LNCaP clone FGC (cell line): ENCODE results near the gene ZNF740.
A peak's percentile ranks its signal among the peaks of the same experiment; 100 is the strongest.

Source experiments
- DNase-seq: peaks from one replicate; pipeline ENCODE4 v3.0.0-alpha.2; 2011; ENCODE audit warnings: low read depth
- H3K4me3 ChIP-seq: 2 replicates; pipeline ENCODE4 v1.5.1; 2011; ENCODE audit warnings: mild to moderate bottlenecking, low read depth, low read length, control low read depth
- TF ChIP-seq, protein P1 (sequence below): IDR thresholded peaks from 2 replicates; pipeline ENCODE4 v1.5.1; 2012; ENCODE audit warnings: mild to moderate bottlenecking; ENCODE audit not compliant: control insufficient read depth, insufficient read depth; ENCODE audit errors: extremely low read depth

The ZNF740 gene

DNA sequence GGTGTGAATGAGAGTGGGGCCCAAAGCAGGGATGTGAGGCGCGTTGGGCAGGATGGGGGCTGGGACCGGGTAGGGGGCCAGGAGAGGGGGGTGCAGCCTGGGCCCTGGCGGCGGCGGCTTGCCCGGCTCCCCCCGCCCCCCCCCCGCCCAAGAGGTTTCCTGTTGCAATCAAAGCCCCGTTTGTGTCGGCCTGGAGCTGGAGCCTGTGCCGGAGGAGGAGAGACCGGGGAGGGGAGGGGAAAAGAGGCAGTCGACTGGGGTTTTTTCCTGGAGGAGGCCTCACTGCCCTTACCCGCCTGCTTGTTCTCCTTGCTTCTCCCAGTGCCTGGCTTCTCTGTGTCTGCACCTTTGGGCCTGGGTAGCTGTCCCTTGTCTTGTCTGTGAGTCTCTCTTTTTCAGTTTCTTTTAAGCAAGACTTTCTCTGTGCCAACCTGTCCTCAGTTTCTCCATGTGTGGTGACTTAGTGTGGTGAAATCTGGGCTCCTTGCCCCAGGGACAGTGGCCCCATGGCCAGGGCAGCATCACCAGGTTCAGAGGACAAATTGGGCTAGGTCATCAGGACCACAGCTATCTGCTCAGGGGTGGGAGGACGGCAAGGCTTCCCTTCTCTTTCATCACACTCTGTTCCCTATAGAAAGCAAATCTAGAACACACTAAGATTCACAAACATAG lies 43.0 kb downstream of the ZNF740 start:
- H3K4me3 ChIP-seq: no peak overlapping the region
- TF ChIP-seq, protein P1, sequence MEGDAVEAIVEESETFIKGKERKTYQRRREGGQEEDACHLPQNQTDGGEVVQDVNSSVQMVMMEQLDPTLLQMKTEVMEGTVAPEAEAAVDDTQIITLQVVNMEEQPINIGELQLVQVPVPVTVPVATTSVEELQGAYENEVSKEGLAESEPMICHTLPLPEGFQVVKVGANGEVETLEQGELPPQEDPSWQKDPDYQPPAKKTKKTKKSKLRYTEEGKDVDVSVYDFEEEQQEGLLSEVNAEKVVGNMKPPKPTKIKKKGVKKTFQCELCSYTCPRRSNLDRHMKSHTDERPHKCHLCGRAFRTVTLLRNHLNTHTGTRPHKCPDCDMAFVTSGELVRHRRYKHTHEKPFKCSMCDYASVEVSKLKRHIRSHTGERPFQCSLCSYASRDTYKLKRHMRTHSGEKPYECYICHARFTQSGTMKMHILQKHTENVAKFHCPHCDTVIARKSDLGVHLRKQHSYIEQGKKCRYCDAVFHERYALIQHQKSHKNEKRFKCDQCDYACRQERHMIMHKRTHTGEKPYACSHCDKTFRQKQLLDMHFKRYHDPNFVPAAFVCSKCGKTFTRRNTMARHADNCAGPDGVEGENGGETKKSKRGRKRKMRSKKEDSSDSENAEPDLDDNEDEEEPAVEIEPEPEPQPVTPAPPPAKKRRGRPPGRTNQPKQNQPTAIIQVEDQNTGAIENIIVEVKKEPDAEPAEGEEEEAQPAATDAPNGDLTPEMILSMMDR: no peak
- DNase-seq: no peak

DNA sequence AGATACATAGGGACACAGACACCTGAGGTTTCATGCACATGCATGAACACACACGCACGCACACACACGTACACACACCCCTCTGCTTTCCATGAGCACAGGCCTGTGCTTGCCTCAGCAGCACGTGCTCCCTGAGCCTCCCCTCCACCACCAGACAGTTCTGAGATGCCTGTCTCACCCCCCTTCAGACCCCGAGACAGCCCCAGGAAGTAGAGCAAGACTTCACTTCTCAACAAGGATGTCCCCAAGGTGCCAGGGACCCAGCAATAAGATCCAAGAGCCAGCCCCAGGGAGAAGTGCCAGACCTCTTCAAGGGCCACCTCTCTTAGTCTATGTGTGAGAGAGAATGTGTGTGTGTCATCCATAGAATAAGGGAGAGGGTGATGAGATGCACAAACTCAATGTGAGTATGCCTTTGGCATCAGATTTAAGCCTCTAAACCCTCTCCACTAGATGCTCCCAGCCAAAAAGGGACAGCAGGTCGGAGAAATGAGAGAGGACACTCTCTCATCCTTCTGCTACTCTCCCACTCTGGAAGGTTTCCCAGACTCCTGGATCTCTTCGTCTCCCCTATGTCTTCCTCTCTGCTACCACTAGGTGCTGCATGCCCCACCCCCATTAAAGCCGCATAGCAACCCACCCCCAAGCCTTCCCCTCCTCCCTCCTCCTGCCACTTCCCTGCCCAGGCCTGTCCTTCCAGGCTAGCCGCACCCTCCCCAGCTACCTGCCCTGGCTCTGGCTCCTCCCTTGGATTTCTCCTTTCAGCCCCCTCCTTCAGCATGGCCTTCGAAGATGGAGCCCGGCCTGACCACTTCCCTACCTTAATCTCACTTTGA lies 43.8 kb downstream of the ZNF740 start:
- H3K4me3 ChIP-seq: no peak overlapping the region
- DNase-seq: no peak
- TF ChIP-seq, protein P1: 0 out of 2 replicates have a peak, but pooled peaks have one; percentile 3

DNA sequence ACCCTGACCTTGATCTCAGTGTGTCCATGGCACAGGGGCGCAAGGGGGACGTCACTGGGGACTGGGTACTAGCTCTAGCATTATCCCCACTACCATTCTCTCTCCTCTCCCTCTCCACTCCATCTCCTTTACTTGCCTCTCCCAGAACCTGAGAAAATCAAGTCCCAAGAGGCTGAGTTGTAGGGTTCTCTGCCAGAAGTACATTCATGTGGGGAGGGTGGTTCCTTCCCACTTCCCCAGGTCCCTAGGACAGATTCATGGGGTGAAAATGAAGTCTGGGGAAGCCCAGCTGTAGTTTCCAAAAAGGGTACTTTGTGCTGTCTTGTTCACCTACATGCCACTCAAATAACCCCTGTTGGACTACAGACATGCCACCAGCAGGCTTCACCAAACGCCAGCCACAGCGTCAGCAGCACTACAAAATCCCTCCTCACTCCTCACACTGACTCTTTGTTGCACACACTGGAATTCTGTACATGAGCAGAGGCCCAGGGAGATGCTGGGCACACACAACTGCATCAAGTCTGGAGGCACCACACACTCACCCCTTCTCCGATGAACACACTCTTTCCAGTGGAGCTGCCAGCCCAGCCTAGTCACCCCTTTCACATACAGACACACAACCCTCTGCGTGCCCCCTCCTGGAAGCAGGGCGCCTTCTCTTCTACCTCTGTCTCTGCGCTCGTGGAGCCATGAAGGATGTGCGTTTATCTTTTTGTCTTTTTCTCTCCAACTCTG lies 44.5 kb downstream of the ZNF740 start:
- H3K4me3 ChIP-seq: no peak overlapping the region
- DNase-seq: no peak
- TF ChIP-seq, protein P1: no peak

DNA sequence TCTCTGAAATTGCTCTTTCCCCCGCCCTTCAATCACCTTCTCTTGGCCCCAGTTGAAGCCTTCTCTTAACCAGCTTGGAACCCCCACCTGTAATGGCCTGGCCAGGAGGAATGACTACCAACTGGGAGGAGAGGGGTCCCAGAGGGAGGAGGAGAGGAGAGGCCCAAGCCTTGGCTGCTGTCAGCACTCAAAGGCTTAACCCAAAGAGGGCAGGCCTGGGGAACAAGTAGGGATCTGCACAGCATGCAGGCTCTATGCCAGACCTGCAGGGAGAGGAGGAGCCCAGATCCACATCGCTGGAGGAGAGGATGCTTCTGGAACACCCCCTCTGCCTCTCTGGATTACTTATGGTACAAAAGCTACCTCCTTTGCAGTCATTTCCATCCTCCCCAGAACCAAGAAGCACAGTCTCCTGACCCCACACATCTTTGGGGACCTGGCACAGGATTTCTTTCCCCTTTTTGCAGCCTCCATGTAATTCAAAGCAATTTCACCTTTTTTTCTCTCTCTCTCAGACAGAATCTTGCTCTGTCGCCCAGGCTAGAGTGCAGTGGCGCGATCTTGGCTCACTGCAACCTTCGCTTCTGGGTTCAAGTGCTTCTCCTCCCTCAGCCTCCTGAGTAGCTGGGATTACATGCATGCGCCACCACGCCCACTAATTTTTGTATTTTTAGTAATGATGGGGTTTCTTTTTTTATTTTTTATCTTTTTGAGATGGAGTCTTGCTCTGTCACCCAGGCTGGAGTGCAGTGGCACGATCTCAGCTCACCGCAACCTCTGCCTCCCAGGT lies 45.3 kb downstream of the ZNF740 start:
- DNase-seq: no peak
- TF ChIP-seq, protein P1: no peak

DNA sequence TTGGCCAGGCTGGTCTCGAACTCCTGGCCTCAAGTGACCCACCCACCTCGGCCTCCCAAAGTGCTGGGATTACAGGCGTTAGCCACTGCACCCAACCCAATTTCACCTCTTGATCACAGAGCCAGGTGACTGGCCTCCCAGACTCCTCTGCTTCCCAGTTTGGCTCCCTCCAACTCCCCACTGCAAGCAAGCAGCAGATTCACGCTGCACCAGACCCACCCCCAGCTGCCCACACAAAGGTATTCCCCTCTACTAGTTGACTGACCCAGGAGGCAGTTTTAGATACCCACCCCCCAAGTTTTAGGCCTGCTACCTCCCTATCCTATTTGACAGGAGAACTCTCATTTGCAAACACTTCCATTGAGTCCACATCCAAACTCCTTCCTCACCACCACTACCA lies 46.3 kb downstream of the ZNF740 start:
- no peak for DNase-seq
- no peak overlapping the region for H3K4me3 ChIP-seq
- TF ChIP-seq, protein P1: no peak

More for the DNA sequence above, 45.3 kb downstream of the ZNF740 start:
- no peak overlapping the region for H3K4me3 ChIP-seq

DNA sequence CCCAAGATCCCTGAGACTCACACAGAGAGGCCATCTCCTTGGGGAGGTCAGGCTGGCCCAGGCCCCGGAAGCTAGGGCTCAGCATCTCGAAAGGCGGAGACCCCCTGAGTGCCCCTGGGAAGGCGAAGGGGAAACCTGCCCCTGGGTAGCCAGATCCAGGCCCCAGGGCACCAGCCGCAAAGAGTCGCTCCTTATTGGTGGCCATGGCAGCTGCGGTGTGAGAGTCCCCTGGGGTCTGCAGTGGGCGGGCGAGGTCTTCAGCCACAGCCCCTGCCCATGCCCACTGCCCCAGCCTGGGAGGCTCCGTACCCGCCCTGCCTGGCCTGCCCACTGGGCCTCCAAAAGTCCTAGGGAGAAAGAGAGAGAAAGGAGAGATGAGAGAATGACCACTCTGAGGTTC lies 46.8 kb downstream of the ZNF740 start:
- no peak for DNase-seq
- no peak overlapping the region for H3K4me3 ChIP-seq
- TF ChIP-seq, protein P1: no peak
